ENCODE measurements around the gene CORO2A. TPM values are rescaled to one million over a fixed set of nuclear protein-coding genes. Genes with fewer than 3 reads are reported as not detected.

CORO2A gene
- total RNA-seq, 2 experiments from 2014 or later = 6.8 to 8.5 TPM

GRCh38 chr9:98136489-98136888, 55.9 kb downstream of the CORO2A start:
- H3K27ac Mint-ChIP-seq = no peak overlapping the region
- ATAC-seq (ENCODE audit: poor library complexity) (no peak), DNase-seq (no peak)
- H3K4me1 Mint-ChIP-seq (ENCODE audit: low read depth) = no peaks in the 10 kb centered on the region
- H3K4me3 Mint-ChIP-seq = no peak overlapping the region
- Histone ChIP-seq H3K27me3 (ENCODE audit: control insufficient read depth in 1 of 2, insufficient read depth in 2 of 2, low read length in 2 of 2) (no peaks in the 10 kb centered on the region), H3K9me3 (ENCODE audit: control insufficient read depth in 1 of 2, insufficient read depth in 1 of 2, low read length in 2 of 2) (no peaks in the 10 kb centered on the region), H3K27ac (ENCODE audit: low read depth in 1 of 2, low read length in 2 of 2) (no peak overlapping the region), H3K4me1 (ENCODE audit: insufficient read depth, low read length) (no peaks in the 10 kb centered on the region), H3K4me3 (ENCODE audit: low read length) (no peak overlapping the region), H3K36me3 (ENCODE audit: insufficient read depth, low read length) (peaks cover 51% of the 10 kb centered on the region)
- ChIA-PET POLR2A (no interaction called here), CTCF (no interaction called here)
- peaks cover 47% of the 10 kb centered on the region for H3K36me3 Mint-ChIP-seq (ENCODE audit: low read depth)
- intact Hi-C loops (cut with DNase I, micrococcal nuclease) = no loop called here
- no peak for TF ChIP-seq CTCF (IDR thresholded peaks at IDR 0.05)
- no peaks in the 10 kb centered on the region for H3K9me3 Mint-ChIP-seq
- H3K27me3 Mint-ChIP-seq = no peaks in the 10 kb centered on the region

DNA sequence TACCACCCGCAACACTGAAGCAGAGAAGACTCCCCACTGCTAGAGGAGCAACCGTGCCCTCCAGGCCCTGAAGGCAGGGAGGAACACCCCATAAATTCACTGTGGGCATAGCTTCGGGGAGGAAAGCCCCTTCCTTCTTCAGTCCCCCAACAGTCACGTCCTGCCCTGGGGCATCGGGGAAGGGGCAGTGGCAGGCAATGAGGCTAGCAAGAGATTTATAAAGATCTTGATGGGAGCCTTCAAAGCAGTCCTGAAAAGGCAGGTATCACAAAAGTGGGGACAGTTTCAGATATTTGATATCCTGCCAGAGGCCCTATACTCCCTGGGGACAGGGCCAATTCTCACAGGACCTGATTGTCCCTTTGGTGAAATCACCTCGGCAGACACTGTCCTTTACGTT, 56.5 kb downstream of the CORO2A start:
- Histone ChIP-seq H3K4me3 (ENCODE audit: low read length) (no peak overlapping the region), H3K36me3 (ENCODE audit: insufficient read depth, low read length) (peaks cover 51% of the 10 kb centered on the region), H3K27ac (ENCODE audit: low read depth in 1 of 2, low read length in 2 of 2) (no peak overlapping the region), H3K4me1 (ENCODE audit: insufficient read depth, low read length) (no peaks in the 10 kb centered on the region), H3K27me3 (ENCODE audit: control insufficient read depth in 1 of 2, insufficient read depth in 2 of 2, low read length in 2 of 2) (no peaks in the 10 kb centered on the region), H3K9me3 (ENCODE audit: control insufficient read depth in 1 of 2, insufficient read depth in 1 of 2, low read length in 2 of 2) (no peaks in the 10 kb centered on the region)
- no peak for TF ChIP-seq CTCF (IDR thresholded peaks at IDR 0.05)
- Mint-ChIP-seq H3K4me1 (ENCODE audit: low read depth) (no peaks in the 10 kb centered on the region), H3K4me3 (no peak overlapping the region), H3K27me3 (no peaks in the 10 kb centered on the region), H3K36me3 (ENCODE audit: low read depth) (peaks cover 48% of the 10 kb centered on the region), H3K9me3 (no peaks in the 10 kb centered on the region), H3K27ac (no peak overlapping the region)
- no peak for DNase-seq
- ChIA-PET CTCF (no interaction called here), POLR2A (no interaction called here)
- intact Hi-C loops (cut with DNase I, micrococcal nuclease) = no loop called here
- no peak for ATAC-seq (ENCODE audit: poor library complexity)

- no peak overlapping the region for H3K27ac ChIP-seq (ENCODE audit: low read depth in 1 of 2, low read length in 2 of 2)
- no peak overlapping the region for H3K4me3 Mint-ChIP-seq
- DNase-seq (no peak), ATAC-seq (ENCODE audit: poor library complexity) (no peak)
- ChIA-PET POLR2A (no interaction called here), CTCF (no interaction called here)
- no peaks in the 10 kb centered on the region for H3K4me1 ChIP-seq (ENCODE audit: insufficient read depth, low read length)
- H3K36me3 Mint-ChIP-seq (ENCODE audit: low read depth) = peaks cover 44% of the 10 kb centered on the region
- no peaks in the 10 kb centered on the region for H3K27me3 Mint-ChIP-seq
- H3K27me3 ChIP-seq (ENCODE audit: control insufficient read depth in 1 of 2, insufficient read depth in 2 of 2, low read length in 2 of 2) = no peaks in the 10 kb centered on the region
- no peak overlapping the region for H3K27ac Mint-ChIP-seq
- no peaks in the 10 kb centered on the region for H3K4me1 Mint-ChIP-seq (ENCODE audit: low read depth)
- H3K9me3 ChIP-seq (ENCODE audit: control insufficient read depth in 1 of 2, insufficient read depth in 1 of 2, low read length in 2 of 2) = no peaks in the 10 kb centered on the region
- H3K36me3 ChIP-seq (ENCODE audit: insufficient read depth, low read length) = peaks cover 51% of the 10 kb centered on the region
- TF ChIP-seq CTCF (IDR thresholded peaks at IDR 0.05) = no peak
- no peak overlapping the region for H3K4me3 ChIP-seq (ENCODE audit: low read length)
- intact Hi-C loops (cut with DNase I, micrococcal nuclease) = no loop called here
- no peaks in the 10 kb centered on the region for H3K9me3 Mint-ChIP-seq
Observed at GRCh38 chr9:98135558-98135934, 56.9 kb downstream of the CORO2A start.
